ENCODE results near the gene CD99L2.

CD99L2 gene

DNA sequence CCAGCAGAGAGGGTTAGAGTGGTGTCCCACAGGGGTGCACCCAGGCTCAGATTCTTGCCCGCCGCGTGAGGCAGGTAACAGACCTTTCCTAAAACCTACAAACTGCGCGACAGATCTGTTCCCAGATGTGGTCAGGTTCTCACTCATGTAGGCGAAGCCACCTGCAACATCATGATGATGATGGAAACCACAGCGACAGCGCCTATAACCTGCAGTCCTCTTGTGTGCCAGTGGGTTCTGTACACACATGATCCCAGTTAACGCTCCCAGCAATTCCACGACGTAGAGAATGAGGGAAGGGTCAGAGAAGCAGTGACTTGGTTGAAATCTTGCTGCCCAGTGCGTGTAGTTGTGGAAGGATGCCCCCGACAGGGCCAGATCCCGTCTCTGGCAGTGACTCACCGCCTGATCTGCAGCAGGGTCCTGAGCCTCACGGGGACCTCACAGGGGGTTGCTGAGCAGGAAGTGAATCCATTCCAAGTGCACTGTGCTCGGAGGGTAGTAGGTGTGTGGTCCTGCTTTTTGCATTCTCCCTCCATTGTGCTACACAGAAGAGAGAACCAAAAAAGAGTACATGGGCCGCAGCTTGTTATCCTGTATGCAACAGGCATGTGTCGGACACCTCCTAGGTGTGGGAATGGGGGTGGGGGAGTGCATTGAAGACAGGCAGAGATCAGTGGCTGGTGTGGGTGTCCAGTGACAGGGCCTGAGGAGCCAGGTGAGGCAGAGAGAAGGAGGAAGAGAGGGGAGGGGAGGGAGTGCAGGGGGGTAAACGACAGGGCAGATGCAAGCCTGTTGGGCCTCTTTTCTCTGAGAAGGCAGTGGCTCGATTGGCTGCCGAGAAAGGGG, 138.7 kb downstream of the CD99L2 start:
- no peak for DNase-seq

DNA sequence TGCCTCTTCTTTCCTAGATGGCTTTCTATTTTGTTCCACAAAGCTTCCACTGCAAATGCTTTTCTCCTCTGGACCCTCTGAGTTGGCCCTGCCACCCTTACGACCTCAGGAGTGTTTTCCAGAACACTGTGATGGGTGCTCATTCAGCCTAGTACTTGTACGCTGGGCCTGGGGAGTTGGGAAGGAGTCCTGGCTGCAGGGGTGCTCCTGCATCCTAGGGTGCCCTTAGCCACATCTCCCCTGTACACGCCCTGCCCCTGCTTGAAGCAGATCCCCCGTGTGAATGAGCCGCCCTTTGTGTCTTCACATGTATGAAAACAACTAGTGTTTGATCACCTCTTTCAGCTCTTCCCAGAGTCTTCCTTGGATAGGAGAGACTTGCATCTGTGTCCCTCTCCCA, 141.1 kb downstream of the CD99L2 start:
- DNase-seq, result no peak

DNA sequence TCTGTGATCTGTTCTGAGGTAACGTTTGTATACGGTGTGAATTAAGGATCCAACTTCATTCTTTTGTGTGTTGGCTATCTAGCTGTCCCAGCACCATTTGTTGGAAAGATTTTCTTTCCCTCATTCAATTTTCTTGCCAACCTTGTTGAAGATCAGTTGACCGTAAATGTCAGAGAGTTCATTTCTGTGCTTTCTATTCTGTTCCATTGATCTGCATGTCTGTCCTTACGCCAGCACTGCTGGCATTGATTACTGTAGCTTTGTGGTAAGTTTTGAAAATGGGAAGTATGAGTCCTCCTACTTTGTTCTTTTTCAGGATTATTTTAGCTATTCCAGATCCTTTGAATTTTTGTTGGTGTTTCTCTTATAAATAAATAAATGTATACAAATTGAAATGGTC, 144.5 kb downstream of the CD99L2 start:
- no peak for DNase-seq

DNA sequence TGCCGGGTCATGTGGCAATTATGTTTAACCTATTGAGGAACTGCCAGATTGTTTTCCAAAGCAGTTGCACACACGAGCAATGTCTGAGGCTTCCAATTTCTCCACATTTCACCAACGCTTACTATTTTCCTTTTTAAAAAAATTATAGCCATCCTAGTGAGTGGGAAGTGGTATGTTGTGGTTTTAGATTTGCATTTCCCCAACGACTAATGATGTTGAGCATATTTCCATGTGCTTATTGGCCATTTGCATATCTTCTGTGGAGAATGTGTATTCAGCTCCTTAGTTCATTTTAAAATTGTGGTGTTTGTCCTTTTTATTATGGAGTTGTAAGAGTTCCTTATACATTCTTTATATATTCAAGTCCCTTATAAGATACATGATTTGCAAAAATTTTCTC, 145.1 kb downstream of the CD99L2 start:
- no peak for DNase-seq

DNA sequence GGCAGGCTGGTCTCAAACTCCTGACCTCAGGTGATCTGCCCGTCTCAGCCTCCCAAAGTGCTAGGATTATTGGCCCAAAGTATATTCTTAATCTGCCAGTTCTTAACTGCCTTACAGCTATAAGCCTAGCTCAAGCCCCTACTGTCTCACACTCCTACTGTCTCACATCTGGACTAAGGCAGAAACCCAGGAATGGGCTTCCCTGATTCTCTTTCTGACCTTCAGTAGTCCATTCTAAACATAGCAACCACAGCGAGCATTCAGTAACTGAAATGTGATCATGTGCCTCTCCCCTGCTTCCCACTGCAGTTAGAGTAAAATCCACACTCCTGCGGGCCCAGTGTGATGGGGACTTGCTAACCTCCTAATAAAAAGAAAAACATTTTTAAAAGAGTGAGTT, 146.3 kb downstream of the CD99L2 start:
- no peak for DNase-seq

DNA sequence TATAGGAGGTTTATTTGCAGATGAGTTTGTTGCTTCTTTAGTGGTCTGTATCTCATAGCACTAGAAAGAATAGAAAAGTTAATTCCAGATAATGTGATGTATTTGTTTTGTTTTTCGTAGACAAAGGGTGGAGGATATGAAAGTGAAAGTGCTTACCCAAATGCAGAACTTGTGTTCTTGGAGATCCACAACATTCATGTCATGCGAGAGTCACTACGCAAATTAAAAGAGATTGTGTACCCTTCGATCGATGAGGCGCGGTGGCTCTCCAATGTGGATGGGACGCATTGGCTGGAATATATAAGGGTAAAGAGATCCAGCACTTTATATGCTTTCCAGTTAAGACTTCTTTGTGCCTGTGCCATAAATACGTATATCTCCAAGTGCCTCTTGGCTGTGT, 162.0 kb downstream of the CD99L2 start:
- DNase-seq, result no peak

DNA sequence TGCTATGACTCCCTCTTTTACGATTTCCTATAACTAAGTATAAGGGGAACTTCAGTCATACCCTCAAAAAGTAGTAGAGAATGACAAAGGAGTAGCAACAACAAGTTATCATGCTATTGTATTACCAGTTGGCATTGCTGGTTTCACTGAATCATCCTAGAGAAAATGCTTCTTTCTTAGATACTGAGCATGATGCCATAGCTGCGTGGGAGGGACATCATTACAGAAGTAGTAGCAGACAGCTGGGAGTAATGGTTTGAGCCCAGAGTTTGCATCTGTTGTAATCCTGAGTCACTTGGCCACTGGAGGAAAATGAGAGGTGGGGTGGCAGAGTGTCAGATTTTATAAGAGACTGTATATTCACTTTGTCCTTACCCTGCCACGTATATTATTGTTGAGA, 166.7 kb downstream of the CD99L2 start:
- no peak for DNase-seq

DNA sequence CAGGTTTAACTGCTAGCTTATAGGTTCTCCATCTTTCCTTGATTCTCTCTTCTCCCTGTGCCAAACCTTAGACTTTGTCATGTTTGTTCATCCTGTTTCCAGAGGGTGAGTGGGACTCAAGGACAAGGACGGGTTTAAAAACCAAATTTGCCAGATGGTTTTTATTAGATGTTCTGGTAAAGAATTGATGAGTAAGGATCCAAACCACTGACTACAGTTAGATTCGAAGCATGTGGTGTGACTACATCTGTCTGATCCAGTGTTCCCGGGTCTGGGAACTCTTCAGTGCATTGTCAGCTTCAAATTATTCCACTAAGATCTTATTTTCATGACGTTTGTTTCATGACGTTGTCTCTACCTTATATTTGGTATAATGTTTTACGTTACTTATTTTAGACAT, 167.7 kb downstream of the CD99L2 start:
- no peak for DNase-seq

DNA sequence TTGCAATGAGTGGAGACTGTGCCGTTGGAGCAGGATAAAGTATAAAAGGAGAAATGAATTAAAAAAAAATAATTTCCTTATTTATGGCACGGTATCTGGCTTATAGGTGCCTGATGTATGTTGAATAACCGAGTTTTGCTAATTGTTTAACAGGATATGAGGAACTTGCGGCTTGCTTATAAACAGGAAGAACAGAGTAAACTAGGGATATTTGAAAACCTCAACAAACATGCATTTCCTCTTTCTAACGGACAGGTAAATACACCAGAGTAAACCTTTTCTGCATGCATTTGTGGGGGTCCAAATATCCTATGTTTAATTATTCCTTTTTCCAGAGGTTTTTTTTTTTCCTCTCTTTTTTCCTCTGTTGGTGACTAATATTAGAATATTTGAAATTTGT, 168.5 kb downstream of the CD99L2 start:
- DNase-seq, result no peak

DNA sequence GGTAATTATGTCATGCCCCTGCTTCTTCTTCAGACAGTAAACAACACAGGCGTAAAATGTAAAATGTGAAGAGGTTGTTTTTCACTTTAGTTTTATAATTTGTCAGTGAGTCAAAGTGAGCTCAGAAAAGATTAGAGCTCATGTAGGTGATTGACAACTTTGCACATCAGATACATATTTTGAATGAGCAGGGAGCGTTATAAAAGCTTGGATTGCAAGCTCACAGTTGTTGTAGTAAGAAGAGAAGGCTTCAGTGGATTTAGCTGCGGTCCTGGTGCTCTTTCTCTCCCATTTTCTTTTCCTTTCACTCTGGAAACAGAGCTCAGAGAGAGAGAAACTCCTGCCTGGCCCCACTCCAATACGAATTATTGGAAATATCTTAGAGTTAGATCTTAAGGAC, 178.8 kb downstream of the CD99L2 start:
- DNase-seq, result no peak

Data from SHP77 (cell line).